ENCODE data around the gene GNAO1. TPM values are rescaled to one million over a fixed set of nuclear protein-coding genes. Genes with fewer than 3 reads are reported as not detected.
A peak's percentile ranks its signal among the peaks of the same experiment; 100 is the strongest.
"Not testable (repeated sequence)": the region's sequence is repeated elsewhere in the genome, so short reads cannot be mapped to it uniquely, and the experiment has no call there.

GNAO1 gene
- polyA plus RNA-seq, 3 donors, result not detected

DNA sequence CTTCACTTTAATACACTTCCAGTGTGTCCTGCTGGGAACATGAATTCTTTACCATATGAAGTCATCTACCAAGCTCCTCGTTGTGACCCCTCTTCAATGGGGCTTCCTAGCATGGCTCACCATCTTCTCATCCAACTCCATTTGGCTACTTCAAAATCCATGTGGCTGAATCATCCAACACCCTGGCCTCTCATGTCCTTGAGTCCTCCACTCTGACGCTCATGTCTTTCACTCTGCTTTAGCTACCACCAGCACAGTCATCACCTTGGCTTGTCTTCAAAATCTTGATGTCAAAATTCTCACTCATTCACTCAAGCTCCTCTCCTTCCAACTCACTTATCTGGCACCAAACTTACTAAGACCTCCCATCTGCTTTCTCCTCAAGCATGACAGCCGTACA lies 198.3 kb downstream of the GNAO1 start:
- Histone ChIP-seq H3K9ac (ENCODE audit: insufficient read depth, low read length, poor library complexity, severe bottlenecking) (no peak overlapping the region), H3K27me3 (ENCODE audit: control insufficient read depth in 2 of 2, insufficient read depth in 2 of 2, low read length in 2 of 2) (no peaks in the 10 kb centered on the region), H3K36me3 (replicated peaks in 1 of 2; ENCODE audit: control insufficient read depth in 1 of 2, insufficient read depth in 2 of 2, low read length in 2 of 2) (peaks cover 58 to 77% of the 10 kb centered on the region in 2 donors), H3K4me3 (replicated peaks in 1 of 3; ENCODE audit: low read depth in 2 of 3, low read length in 3 of 3) (no peak overlapping the region), H4K20me1 (ENCODE audit: insufficient read depth, low read length) (no peaks in the 10 kb centered on the region), H3K4me1 (ENCODE audit: control insufficient read depth in 1 of 2, insufficient read depth in 2 of 2, low read length in 2 of 2) (no peaks in the 10 kb centered on the region), H3K79me2 (ENCODE audit: insufficient read depth, low read length) (no peaks in the 10 kb centered on the region), H3K27ac (ENCODE audit: low read depth in 1 of 2, low read length in 2 of 2) (no peak overlapping the region), H2AFZ (ENCODE audit: insufficient read depth, low read depth, low read length, poor library complexity, severe bottlenecking) (no peak overlapping the region), H3K4me2 (replicated peaks; ENCODE audit: extremely low read depth, low read length, poor library complexity, severe bottlenecking) (no peak overlapping the region), H3K9me3 (replicated peaks in 1 of 2; ENCODE audit: control insufficient read depth in 1 of 2, insufficient read depth in 1 of 2, low read length in 2 of 2) (no peaks in the 10 kb centered on the region)
- H3K4me1 Mint-ChIP-seq, result no peaks in the 10 kb centered on the region
- no peak for DNase-seq
- intact Hi-C loops (cut with micrococcal nuclease), result no loop called here
- peak overlapping the region in 2 of 7 donors; percentile 2 to 4 for H3K27ac Mint-ChIP-seq
- H3K4me3 Mint-ChIP-seq, result no peak overlapping the region
- H3K36me3 Mint-ChIP-seq, result peaks cover 80 to 88% of the 10 kb centered on the region in 2 donors
- WGBS (ENCODE audit: insufficient coverage), result 98% methylated on average over 3 of the region's 3 CpGs
- peaks cover 0 to 6% (median 2%) of the 10 kb centered on the region in 7 donors for H3K9me3 Mint-ChIP-seq
- H3K27me3 Mint-ChIP-seq (ENCODE audit: low read depth in 3 of 3), result peaks cover 0 to 1% (median 0%) of the 10 kb centered on the region in 3 donors
- TF ChIP-seq CTCF (IDR thresholded peaks at IDR 0.05), result no peak

- H3K27ac Mint-ChIP-seq; H2AFZ ChIP-seq (ENCODE audit: insufficient read depth, low read depth, low read length, poor library complexity, severe bottlenecking); H3K9ac ChIP-seq (ENCODE audit: insufficient read depth, low read length, poor library complexity, severe bottlenecking); H3K4me1 Mint-ChIP-seq; H3K4me3 ChIP-seq (replicated peaks in 1 of 3; ENCODE audit: low read depth in 2 of 3, low read length in 3 of 3); H3K4me2 ChIP-seq (replicated peaks; ENCODE audit: extremely low read depth, low read length, poor library complexity, severe bottlenecking); H3K79me2 ChIP-seq (ENCODE audit: insufficient read depth, low read length); DNase-seq; H3K27me3 ChIP-seq (ENCODE audit: control insufficient read depth in 2 of 2, insufficient read depth in 2 of 2, low read length in 2 of 2); H3K27ac ChIP-seq (ENCODE audit: low read depth in 1 of 2, low read length in 2 of 2); H3K27me3 Mint-ChIP-seq (ENCODE audit: low read depth in 3 of 3); H3K4me3 Mint-ChIP-seq; H3K4me1 ChIP-seq (ENCODE audit: control insufficient read depth in 1 of 2, insufficient read depth in 2 of 2, low read length in 2 of 2); intact Hi-C loops (cut with micrococcal nuclease); H4K20me1 ChIP-seq (ENCODE audit: insufficient read depth, low read length); H3K9me3 ChIP-seq (replicated peaks in 1 of 2; ENCODE audit: control insufficient read depth in 1 of 2, insufficient read depth in 1 of 2, low read length in 2 of 2): not testable (repeated sequence)
- Mint-ChIP-seq H3K36me3 (peaks cover 70 to 78% of the 10 kb centered on the region in 2 donors), H3K9me3 (peaks cover 2 to 10% (median 2%) of the 10 kb centered on the region in 7 donors)
- WGBS (ENCODE audit: insufficient coverage), result no CpG with 5 or more reads among the region's 3 CpGs
- peaks cover 24 to 42% of the 10 kb centered on the region in 2 donors for H3K36me3 ChIP-seq (replicated peaks in 1 of 2; ENCODE audit: control insufficient read depth in 1 of 2, insufficient read depth in 2 of 2, low read length in 2 of 2)
Observed at GRCh38 chr16:56396724-56397123, 205.4 kb downstream of the GNAO1 start.

All from CD14-positive monocyte (primary cell).